ENCODE results near the gene HSPA4.

GRCh38 chr5:133113331-133114061 is 61.7 kb downstream of the HSPA4 start:
- no peak for TF ChIP-seq POLR2A (IDR thresholded peaks at IDR 0.05; ENCODE audit: low read length)
- TF ChIP-seq GATA1 (IDR thresholded peaks at IDR 0.05; ENCODE audit: low read depth, low read length), result no peak
